Thyroid gland (tissue), 4 donors: ENCODE results near the gene CXCL16. TPM values are rescaled to one million over a fixed set of nuclear protein-coding genes. Genes with fewer than 3 reads are reported as not detected.

Source experiments
- DNase-seq, 2 donors: peaks; one replicate each; pipeline ENCODE4 v3.0.0-alpha.2; 2019
- H3K27ac ChIP-seq, 3 donors: fragments of 200-600 bp; sonication (generic); 1 replicate in 2 of 3; 2 replicates in 1 of 3; pipeline ENCODE4 v1.5.1; 2016 to 2019; ENCODE audit warnings: mild to moderate bottlenecking in 1 of 3, moderate library complexity in 1 of 3
- H3K27me3 ChIP-seq: fragments of 200-600 bp; sonication (generic); one replicate; pipeline ENCODE4 v1.5.1; 2019
- H3K36me3 ChIP-seq, 2 donors: fragments of 200-600 bp; sonication (generic); one replicate each; pipeline ENCODE4 v1.5.1; 2016 to 2019
- H3K4me1 ChIP-seq, 2 donors: fragments of 200-600 bp; sonication (generic); one replicate each; pipeline ENCODE4 v1.5.1; 2017 to 2019
- H3K4me3 ChIP-seq, 3 donors: fragments of 200-600 bp; sonication (generic); replicated peaks in 1 of 3; 1 replicate in 2 of 3; 2 replicates in 1 of 3; pipeline ENCODE4 v1.5.1; 2016; ENCODE audit warnings: mild to moderate bottlenecking in 1 of 3
- H3K9me3 ChIP-seq: fragments of 200-600 bp; sonication (generic); one replicate; pipeline ENCODE4 v1.5.1; 2017
- POLR2A ChIP-seq, 2 donors: fragments of 450-650 bp; IDR thresholded peaks; one replicate each; pipeline ENCODE4 v1.6.1; 2017; ENCODE audit warnings: antibody characterized with exemption in 2 of 2, mild to moderate bottlenecking in 2 of 2, moderate library complexity in 1 of 2
- WGBS, 2 donors: methylation state at CpG; one replicate each; pipeline ENCODE4 v1.1.5; 2017; 5-methylcytosine and 5-hydroxymethylcytosine counted together
- intact Hi-C: fragments of 100-400 bp; cut with DNase I; formaldehyde crosslinking; loops from one replicate; pipeline ENCODE4 v1.15.1; 2023
- total RNA-seq, 4 donors: library from RNA; depleted of rRNA; stranded (reverse); fragments of >200 nt; gene quantifications; one replicate each; pipeline ENCODE4 v1.2.3, GENCODE V29; 2016
- TF ChIP-seq, protein P1 (sequence below), 6 experiments: fragments of 200-600 bp in 3 of 6; fragments of 450-650 bp in 3 of 6; sonication (generic) in 3 of 6; IDR thresholded peaks; one replicate each; pipeline ENCODE4 v1.5.1; 2016 to 2019; ENCODE audit warnings: antibody characterized with exemption in 6 of 6, mild to moderate bottlenecking in 2 of 6, inconsistent platforms in 1 of 6, moderate library complexity in 1 of 6

The CXCL16 gene
- total RNA-seq, 4 donors from 2014 or later, result 6.6 to 13.7 (median 12.8) TPM

DNA sequence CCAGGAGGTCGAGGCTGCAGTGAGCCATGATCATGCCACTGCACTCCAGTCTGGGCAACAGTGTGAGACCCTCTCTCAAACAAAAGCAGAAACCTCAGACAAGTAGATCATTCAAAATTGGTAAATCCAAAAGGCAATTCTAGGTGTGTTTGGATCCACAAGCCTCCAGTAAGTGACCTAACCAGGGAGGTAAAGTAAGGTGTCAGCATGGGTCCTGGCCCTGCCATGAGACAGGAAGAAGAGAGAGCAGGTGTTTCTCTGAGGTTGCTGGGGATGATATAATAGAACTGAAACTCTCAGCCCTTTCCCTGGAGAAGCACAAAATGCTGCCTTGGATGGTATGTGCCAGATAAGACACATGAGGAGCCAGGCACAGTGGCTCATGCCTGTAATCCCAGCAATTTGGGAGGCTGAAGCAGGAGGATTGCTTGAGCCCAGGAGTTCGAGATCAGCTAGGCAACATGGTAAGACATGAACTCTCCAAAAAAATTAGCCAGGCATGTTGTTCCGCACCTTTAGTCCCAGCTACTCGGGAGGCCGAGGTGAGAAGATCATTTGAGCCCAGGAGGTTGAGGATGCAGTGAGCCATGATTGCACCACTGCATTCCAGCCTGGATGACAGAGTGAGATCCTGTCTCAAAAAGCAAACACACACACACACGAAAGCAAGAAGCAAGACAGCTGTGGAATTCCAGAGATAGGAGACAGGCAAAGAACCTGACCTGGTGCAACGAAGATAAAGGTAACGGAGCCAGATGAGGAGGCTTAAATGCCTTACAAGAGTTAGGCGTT is 38.4 kb upstream of the CXCL16 start:
- WGBS, 2 donors, result 53 to 65% methylated on average over 9 of the region's 9 CpGs
- Histone ChIP-seq H3K4me1 (no peaks in the 10 kb centered on the region), H3K4me3 (no peak overlapping the region), H3K36me3 (no peaks in the 10 kb centered on the region), H3K9me3 (no peaks in the 10 kb centered on the region), H3K27me3 (no peaks in the 10 kb centered on the region), H3K27ac (no peak overlapping the region)
- intact Hi-C loops, result no loop called here
- no peak for DNase-seq
- TF ChIP-seq, protein P1, sequence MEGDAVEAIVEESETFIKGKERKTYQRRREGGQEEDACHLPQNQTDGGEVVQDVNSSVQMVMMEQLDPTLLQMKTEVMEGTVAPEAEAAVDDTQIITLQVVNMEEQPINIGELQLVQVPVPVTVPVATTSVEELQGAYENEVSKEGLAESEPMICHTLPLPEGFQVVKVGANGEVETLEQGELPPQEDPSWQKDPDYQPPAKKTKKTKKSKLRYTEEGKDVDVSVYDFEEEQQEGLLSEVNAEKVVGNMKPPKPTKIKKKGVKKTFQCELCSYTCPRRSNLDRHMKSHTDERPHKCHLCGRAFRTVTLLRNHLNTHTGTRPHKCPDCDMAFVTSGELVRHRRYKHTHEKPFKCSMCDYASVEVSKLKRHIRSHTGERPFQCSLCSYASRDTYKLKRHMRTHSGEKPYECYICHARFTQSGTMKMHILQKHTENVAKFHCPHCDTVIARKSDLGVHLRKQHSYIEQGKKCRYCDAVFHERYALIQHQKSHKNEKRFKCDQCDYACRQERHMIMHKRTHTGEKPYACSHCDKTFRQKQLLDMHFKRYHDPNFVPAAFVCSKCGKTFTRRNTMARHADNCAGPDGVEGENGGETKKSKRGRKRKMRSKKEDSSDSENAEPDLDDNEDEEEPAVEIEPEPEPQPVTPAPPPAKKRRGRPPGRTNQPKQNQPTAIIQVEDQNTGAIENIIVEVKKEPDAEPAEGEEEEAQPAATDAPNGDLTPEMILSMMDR (IDR thresholded peaks at IDR 0.05), result no peak
- TF ChIP-seq POLR2A (IDR thresholded peaks at IDR 0.05), result no peak

DNA sequence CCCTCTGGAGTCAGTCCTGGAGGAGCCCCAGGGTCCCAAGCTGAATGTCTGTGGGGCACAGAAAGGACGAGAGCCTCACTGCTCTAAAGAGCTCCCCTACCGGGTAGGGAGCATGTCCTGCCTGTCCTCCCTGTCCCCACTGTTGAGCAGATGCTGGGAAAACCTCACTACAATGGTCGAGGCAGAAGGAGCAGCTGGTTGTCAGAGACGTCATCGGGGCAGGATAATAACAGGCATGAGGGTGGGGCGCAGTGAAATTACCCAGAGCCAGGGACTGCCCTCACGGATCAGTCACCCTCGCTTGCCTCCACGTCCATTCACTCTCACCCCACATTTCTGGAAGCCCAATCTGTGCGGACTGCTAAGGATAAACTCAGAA is 32.5 kb upstream of the CXCL16 start:
- no peak overlapping the region for H3K4me3 ChIP-seq
- no peaks in the 10 kb centered on the region for H3K36me3 ChIP-seq
- H3K27ac ChIP-seq, result no peak overlapping the region
- intact Hi-C loops, result no loop called here
- no peak for DNase-seq
- no peaks in the 10 kb centered on the region for H3K9me3 ChIP-seq
- WGBS, 2 donors, result 67 to 76% methylated on average over 10 of the region's 10 CpGs
- no peak for TF ChIP-seq POLR2A (IDR thresholded peaks at IDR 0.05)
- TF ChIP-seq, protein P1 (IDR thresholded peaks at IDR 0.05), result no peak
- H3K4me1 ChIP-seq, result no peaks in the 10 kb centered on the region
- H3K27me3 ChIP-seq, result no peaks in the 10 kb centered on the region

DNA sequence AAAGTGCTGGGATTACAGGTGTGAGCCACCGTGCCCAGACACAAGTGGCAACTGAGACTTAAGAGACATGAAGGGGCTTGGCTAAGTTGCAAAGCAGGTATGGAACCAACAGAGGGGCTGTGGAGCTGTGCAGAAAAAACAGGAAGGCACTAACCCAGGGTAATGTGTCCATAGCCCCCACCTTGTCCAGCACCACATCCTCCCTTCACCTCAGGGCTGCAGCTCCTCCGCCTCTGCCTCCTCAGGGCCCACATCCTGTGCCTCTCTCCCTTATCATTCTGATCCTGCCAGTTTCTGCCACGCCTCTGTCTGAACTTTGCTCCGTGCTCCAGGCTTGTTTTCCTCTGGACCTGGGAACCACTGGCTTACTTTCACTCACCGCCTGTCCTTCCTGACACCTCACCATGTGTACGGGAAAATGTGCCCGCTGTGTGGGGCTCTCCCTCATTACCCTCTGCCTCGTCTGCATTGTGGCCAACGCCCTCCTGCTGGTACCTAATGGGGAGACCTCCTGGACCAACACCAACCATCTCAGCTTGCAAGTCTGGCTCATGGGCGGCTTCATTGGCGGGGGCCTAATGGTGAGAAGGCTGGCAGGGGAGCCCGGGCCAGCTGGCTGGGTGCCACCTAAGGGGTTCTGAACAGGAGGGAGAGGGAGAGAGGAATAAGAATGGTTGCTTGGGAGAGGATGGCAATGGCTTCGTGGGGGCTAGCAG is 31.9 kb upstream of the CXCL16 start, which contains the start of gene TM4SF5:
Gene TM4SF5, plus strand, starts transcription at position 368 of the 716 bp plus-strand sequence. Its CDS starts 37 bp downstream, at position 405.
- Histone ChIP-seq H3K4me1 (no peaks in the 10 kb centered on the region), H3K9me3 (no peaks in the 10 kb centered on the region), H3K4me3 (no peak within 1 kb of the TSS), H3K36me3 (no peaks in the 10 kb centered on the region), H3K27me3 (no peaks in the 10 kb centered on the region), H3K27ac (no peak within 1 kb of the TSS)
- TF ChIP-seq, protein P1 (IDR thresholded peaks at IDR 0.05), result no peak
- TF ChIP-seq POLR2A (IDR thresholded peaks at IDR 0.05), result no peak
- no peak for DNase-seq
- 66 to 77% methylated on average over 12 to 13 of the region's 13 CpGs for whole genome bisulfite sequencing, 2 donors
- intact Hi-C loops, result no loop called here

DNA sequence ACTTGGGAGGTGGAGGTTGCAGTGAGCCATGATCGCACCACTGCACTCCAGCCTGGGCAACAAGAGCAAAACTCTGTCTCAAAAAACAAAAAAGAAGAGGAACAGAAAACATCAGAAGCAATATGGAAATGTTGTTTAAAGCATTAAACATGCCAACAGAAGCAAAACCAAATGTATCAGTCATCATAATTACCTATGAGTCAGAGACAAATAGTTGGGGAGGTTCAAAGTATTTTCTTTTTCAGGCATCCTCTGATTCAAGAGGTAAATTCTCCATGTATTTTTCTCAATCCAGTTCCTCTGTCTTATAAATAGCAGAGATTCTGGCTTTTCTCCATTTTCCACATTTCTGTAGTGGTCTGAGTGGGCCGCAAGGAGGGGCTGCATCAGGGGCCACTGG is 29.9 kb upstream of the CXCL16 start:
- 83 to 87% methylated on average over 2 of the region's 2 CpGs for WGBS, 2 donors
- no peak for DNase-seq
- H3K36me3 ChIP-seq, result no peaks in the 10 kb centered on the region
- no peaks in the 10 kb centered on the region for H3K9me3 ChIP-seq
- no peak overlapping the region for H3K27ac ChIP-seq
- TF ChIP-seq, protein P1 (IDR thresholded peaks at IDR 0.05), result no peak
- no peak for TF ChIP-seq POLR2A (IDR thresholded peaks at IDR 0.05)
- no peaks in the 10 kb centered on the region for H3K4me1 ChIP-seq
- H3K27me3 ChIP-seq, result no peaks in the 10 kb centered on the region
- intact Hi-C loops, result no loop called here
- no peak overlapping the region for H3K4me3 ChIP-seq

DNA sequence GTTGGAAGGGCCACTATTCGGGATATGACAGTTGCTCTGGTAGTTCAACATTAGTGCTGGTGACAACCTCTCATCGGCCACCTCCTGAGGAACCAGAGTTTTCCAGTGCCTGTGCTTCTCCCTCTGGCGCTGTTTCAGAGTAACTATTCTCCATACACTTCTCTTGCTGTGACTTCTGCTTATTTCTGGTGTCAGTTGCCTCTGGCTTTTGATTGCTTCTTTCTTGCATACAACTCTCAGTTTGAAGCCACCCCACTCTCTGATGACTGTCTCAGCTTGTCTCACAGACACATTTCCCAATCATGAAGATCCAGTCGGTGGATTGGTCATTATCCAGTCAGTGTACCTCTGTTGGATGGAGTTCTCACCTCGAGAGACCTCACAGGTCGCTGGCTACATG is 28.6 kb upstream of the CXCL16 start:
- Histone ChIP-seq H3K27me3 (no peaks in the 10 kb centered on the region), H3K27ac (no peak overlapping the region), H3K9me3 (no peaks in the 10 kb centered on the region), H3K4me1 (no peaks in the 10 kb centered on the region), H3K36me3 (no peaks in the 10 kb centered on the region), H3K4me3 (no peak overlapping the region)
- intact Hi-C loops, result no loop called here
- DNase-seq, result no peak
- 71 to 91% methylated on average over 6 of the region's 6 CpGs for WGBS, 2 donors
- TF ChIP-seq, protein P1 (IDR thresholded peaks at IDR 0.05), result no peak
- no peak for TF ChIP-seq POLR2A (IDR thresholded peaks at IDR 0.05)
